Keratinocyte (primary cell): ENCODE results near the gene PNKD.

Experiments used
- EZH2 ChIP-seq: IDR thresholded peaks from one replicate; pipeline ENCODE4 v1.6.1; 2012; ENCODE audit warnings: inconsistent platforms, mild to moderate bottlenecking, low read length, moderate library complexity
- TF ChIP-seq, protein P1 (sequence below), 3 experiments: IDR thresholded peaks in 1 of 3; conservative IDR thresholded peaks in 1 of 3; optimal IDR thresholded peaks in 1 of 3; 2 replicates in 2 of 3; 3 replicates in 1 of 3; pipeline versions ENCODE3 to v1.5.1; 2011; ENCODE audit warnings: low read length in 3 of 3, mild to moderate bottlenecking in 3 of 3, moderate library complexity in 2 of 3, control low read depth in 1 of 3, inconsistent platforms in 1 of 3; ENCODE audit not compliant: insufficient read depth in 2 of 3; ENCODE audit errors: extremely low read depth in 1 of 3

DNA sequence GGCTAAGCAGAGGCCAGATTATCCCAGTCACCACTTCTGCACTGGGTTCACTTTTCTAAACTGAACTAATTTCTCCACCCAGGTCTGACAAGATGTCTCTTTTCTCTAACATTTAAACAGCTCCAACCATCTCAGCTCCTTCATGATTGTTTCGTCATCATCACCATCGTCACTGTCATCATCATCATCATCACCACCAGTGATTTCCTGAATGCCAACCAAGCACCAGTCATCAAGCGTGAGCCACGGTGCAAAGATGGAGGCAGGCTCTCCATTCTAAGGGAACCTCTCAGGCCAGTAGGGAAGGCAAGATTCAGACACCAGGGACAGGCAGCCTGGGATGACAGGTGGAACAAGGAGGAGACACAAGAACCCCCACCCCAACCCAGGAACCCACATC lies 47.5 kb downstream of the PNKD start:
- TF ChIP-seq, protein P1, sequence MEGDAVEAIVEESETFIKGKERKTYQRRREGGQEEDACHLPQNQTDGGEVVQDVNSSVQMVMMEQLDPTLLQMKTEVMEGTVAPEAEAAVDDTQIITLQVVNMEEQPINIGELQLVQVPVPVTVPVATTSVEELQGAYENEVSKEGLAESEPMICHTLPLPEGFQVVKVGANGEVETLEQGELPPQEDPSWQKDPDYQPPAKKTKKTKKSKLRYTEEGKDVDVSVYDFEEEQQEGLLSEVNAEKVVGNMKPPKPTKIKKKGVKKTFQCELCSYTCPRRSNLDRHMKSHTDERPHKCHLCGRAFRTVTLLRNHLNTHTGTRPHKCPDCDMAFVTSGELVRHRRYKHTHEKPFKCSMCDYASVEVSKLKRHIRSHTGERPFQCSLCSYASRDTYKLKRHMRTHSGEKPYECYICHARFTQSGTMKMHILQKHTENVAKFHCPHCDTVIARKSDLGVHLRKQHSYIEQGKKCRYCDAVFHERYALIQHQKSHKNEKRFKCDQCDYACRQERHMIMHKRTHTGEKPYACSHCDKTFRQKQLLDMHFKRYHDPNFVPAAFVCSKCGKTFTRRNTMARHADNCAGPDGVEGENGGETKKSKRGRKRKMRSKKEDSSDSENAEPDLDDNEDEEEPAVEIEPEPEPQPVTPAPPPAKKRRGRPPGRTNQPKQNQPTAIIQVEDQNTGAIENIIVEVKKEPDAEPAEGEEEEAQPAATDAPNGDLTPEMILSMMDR (optimal IDR thresholded peaks at IDR 0.05 in 1 of 3, IDR thresholded peaks at IDR 0.05 in 1 of 3, conservative IDR thresholded peaks at IDR 0.05 in 1 of 3; ENCODE audit: extremely low read depth in 1 of 3, insufficient read depth in 2 of 3, low read length in 3 of 3) = no peak
- no peak for TF ChIP-seq EZH2
